ENCODE measurements around the gene ARHGAP23.

Gene ARHGAP23

DNA sequence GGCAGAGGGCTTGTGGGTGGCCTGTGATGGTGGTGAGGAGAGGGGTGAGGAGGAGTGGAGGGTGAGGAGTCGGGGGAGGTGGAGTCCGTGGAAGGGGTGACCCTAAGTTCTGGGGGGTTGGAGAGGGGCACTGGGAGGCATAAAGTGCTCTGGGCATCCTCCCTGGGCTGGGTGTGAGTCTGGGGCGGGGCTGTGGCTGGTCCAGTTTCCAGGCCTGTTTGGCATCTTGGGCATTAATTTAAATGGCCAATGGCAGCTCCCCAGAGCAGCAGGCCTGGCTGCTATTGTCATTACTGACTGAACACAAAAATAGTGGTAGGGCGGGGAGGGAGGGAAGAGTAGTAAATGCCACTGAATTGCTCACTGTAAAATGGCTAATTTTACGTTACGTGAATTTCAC is 7.7 kb upstream of the ARHGAP23 start:
- TF ChIP-seq, protein P1, sequence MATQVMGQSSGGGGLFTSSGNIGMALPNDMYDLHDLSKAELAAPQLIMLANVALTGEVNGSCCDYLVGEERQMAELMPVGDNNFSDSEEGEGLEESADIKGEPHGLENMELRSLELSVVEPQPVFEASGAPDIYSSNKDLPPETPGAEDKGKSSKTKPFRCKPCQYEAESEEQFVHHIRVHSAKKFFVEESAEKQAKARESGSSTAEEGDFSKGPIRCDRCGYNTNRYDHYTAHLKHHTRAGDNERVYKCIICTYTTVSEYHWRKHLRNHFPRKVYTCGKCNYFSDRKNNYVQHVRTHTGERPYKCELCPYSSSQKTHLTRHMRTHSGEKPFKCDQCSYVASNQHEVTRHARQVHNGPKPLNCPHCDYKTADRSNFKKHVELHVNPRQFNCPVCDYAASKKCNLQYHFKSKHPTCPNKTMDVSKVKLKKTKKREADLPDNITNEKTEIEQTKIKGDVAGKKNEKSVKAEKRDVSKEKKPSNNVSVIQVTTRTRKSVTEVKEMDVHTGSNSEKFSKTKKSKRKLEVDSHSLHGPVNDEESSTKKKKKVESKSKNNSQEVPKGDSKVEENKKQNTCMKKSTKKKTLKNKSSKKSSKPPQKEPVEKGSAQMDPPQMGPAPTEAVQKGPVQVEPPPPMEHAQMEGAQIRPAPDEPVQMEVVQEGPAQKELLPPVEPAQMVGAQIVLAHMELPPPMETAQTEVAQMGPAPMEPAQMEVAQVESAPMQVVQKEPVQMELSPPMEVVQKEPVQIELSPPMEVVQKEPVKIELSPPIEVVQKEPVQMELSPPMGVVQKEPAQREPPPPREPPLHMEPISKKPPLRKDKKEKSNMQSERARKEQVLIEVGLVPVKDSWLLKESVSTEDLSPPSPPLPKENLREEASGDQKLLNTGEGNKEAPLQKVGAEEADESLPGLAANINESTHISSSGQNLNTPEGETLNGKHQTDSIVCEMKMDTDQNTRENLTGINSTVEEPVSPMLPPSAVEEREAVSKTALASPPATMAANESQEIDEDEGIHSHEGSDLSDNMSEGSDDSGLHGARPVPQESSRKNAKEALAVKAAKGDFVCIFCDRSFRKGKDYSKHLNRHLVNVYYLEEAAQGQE (IDR thresholded peaks at IDR 0.05; ENCODE audit: insufficient read depth in 1 of 2, low read depth in 2 of 2, low read length in 2 of 2) = no peak
- TF ChIP-seq FOXP2 (optimal IDR thresholded peaks at IDR 0.05; ENCODE audit: borderline replicate concordance, extremely low read depth, extremely low read length, insufficient read depth) = no peak
- TF ChIP-seq SIN3A (IDR thresholded peaks at IDR 0.05; ENCODE audit: borderline replicate concordance, insufficient read depth, low read length) = no peak
- no peak for TF ChIP-seq TAF1 (IDR thresholded peaks at IDR 0.05; ENCODE audit: borderline replicate concordance, insufficient read depth, low read length)
- TF ChIP-seq POLR2AphosphoS5 (IDR thresholded peaks at IDR 0.05; ENCODE audit: low read depth, low read length) = no peak

GRCh38 chr17:38421171-38421841 is 7.0 kb upstream of the ARHGAP23 start:
- TF ChIP-seq POLR2AphosphoS5 (IDR thresholded peaks at IDR 0.05; ENCODE audit: low read depth, low read length) (no peak), TAF1 (IDR thresholded peaks at IDR 0.05; ENCODE audit: borderline replicate concordance, insufficient read depth, low read length) (no peak), FOXP2 (optimal IDR thresholded peaks at IDR 0.05; ENCODE audit: borderline replicate concordance, extremely low read depth, extremely low read length, insufficient read depth) (no peak), SIN3A (IDR thresholded peaks at IDR 0.05; ENCODE audit: borderline replicate concordance, insufficient read depth, low read length) (no peak)
- TF ChIP-seq, protein P1 (IDR thresholded peaks at IDR 0.05; ENCODE audit: insufficient read depth in 1 of 2, low read depth in 2 of 2, low read length in 2 of 2) = no peak

- TF ChIP-seq FOXP2 (optimal IDR thresholded peaks at IDR 0.05; ENCODE audit: borderline replicate concordance, extremely low read depth, extremely low read length, insufficient read depth) (no peak), SIN3A (IDR thresholded peaks at IDR 0.05; ENCODE audit: borderline replicate concordance, insufficient read depth, low read length) (no peak), POLR2AphosphoS5 (IDR thresholded peaks at IDR 0.05; ENCODE audit: low read depth, low read length) (no peak), TAF1 (IDR thresholded peaks at IDR 0.05; ENCODE audit: borderline replicate concordance, insufficient read depth, low read length) (no peak)
- TF ChIP-seq, protein P1 (IDR thresholded peaks at IDR 0.05; ENCODE audit: insufficient read depth in 1 of 2, low read depth in 2 of 2, low read length in 2 of 2) = no peak
Measured at GRCh38 chr17:38421871-38422827, 6.1 kb upstream of the ARHGAP23 start.

- TF ChIP-seq, protein P1 (IDR thresholded peaks at IDR 0.05; ENCODE audit: insufficient read depth in 1 of 2, low read depth in 2 of 2, low read length in 2 of 2) = no peak
- TF ChIP-seq SIN3A (IDR thresholded peaks at IDR 0.05; ENCODE audit: borderline replicate concordance, insufficient read depth, low read length) (no peak), POLR2AphosphoS5 (IDR thresholded peaks at IDR 0.05; ENCODE audit: low read depth, low read length) (no peak), FOXP2 (optimal IDR thresholded peaks at IDR 0.05; ENCODE audit: borderline replicate concordance, extremely low read depth, extremely low read length, insufficient read depth) (no peak), TAF1 (IDR thresholded peaks at IDR 0.05; ENCODE audit: borderline replicate concordance, insufficient read depth, low read length) (no peak)
Measured at GRCh38 chr17:38424297-38424972, 3.8 kb upstream of the ARHGAP23 start.
